H54 (cell line): ENCODE results near the gene PRSS50.
"Not testable (repeated sequence)": the region's sequence is repeated elsewhere in the genome, so short reads cannot be mapped to it uniquely, and the experiment has no call there.

Experiments used
- DNase-seq: peaks from one replicate; pipeline ENCODE4 v3.0.0; 2011; ENCODE audit warnings: low spot score, mixed read lengths; ENCODE audit not compliant: insufficient read length
- FAIRE-seq: peaks from 3 replicates; lab custom pipeline; 2011; peaks lifted over from hg19 to GRCh38; lab: Jason Lieb, UNC
- POLR2A ChIP-seq: IDR thresholded peaks from 2 replicates; pipeline ENCODE4 v1.6.1; 2011; ENCODE audit warnings: low read depth, mild to moderate bottlenecking, low read length

PRSS50 gene, protein sequence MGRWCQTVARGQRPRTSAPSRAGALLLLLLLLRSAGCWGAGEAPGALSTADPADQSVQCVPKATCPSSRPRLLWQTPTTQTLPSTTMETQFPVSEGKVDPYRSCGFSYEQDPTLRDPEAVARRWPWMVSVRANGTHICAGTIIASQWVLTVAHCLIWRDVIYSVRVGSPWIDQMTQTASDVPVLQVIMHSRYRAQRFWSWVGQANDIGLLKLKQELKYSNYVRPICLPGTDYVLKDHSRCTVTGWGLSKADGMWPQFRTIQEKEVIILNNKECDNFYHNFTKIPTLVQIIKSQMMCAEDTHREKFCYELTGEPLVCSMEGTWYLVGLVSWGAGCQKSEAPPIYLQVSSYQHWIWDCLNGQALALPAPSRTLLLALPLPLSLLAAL

DNA sequence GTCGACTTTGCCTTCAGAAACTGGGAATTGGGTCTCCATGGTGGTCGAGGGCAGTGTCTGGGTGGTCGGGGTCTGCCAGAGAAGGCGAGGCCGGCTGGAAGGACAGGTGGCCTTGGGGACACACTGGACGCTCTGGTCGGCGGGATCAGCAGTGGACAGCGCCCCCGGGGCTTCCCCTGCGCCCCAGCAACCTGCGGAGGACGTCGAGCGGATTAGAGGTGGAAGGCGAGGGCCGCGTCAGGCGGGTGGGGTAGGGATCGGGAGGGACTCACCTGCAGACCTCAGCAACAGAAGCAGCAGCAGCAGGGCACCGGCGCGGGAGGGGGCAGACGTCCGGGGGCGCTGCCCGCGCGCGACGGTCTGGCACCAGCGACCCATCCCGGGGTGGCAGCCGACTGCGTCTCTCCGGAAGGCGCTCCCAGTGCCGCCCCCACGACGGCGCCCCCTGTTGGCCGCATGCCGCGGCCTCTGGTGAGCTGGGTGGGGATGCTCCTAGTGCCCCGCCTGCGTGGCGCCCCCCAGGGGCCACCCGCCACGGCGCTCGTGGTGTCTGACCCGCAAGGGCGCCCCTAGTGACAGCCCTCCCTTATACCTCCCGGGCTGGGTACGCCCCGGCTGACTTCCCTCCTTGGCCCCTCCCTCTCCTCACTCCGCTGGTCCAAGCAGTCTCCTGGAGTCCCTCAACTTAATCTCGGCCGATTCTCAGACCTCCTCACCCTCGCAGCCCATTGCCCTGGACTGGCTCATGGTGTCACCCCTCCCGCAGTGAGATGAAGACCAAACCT is at the start of gene PRSS50:
Gene PRSS50 (minus strand): TSS at position 423 of the 785 bp plus-strand sequence. CDS start 45 bp downstream, at position 378.
- no peak for TF ChIP-seq POLR2A
- DNase-seq (no peak), FAIRE-seq (no peak)

DNA sequence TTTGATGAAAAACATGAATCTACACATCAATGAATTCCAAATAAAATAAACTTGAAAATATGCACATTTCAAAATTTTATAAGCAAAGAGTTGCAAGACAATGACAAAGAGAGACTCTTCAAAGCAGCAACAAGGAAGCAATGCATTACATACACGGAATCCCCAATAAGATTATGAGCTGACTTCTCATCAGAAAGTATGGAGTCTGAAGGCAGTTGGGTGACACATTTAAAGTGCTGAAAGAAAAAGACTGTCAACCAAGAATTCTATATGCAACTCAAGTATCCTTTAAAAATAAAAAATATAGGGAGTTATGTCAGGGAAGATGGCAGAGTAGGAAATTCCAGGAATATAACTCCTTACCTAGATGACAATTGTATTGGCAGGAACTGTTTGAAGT is 46.5 kb upstream of the PRSS50 start:
- FAIRE-seq (no peak), DNase-seq (no peak)
- TF ChIP-seq POLR2A = no peak

DNA sequence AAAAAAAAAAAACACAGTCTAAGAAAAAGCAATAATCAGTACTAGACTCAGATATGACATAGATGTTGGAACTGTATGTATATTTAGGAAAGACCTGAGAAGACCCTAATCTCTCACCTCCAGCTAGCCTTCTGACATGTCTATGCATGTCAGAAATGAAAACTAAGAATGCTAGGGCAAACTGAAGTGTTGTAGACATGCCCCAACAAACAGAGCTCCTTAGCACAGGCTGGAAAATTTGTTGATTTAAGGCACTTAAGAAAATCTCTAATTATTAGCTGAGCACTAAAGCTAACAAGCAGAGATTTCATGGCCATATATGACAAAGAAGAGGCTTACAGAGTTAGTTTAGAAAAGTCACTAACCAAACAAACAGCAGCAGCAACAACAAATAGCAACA is 45.5 kb upstream of the PRSS50 start:
- TF ChIP-seq POLR2A = no peak
- DNase-seq (no peak), FAIRE-seq (no peak)

DNA sequence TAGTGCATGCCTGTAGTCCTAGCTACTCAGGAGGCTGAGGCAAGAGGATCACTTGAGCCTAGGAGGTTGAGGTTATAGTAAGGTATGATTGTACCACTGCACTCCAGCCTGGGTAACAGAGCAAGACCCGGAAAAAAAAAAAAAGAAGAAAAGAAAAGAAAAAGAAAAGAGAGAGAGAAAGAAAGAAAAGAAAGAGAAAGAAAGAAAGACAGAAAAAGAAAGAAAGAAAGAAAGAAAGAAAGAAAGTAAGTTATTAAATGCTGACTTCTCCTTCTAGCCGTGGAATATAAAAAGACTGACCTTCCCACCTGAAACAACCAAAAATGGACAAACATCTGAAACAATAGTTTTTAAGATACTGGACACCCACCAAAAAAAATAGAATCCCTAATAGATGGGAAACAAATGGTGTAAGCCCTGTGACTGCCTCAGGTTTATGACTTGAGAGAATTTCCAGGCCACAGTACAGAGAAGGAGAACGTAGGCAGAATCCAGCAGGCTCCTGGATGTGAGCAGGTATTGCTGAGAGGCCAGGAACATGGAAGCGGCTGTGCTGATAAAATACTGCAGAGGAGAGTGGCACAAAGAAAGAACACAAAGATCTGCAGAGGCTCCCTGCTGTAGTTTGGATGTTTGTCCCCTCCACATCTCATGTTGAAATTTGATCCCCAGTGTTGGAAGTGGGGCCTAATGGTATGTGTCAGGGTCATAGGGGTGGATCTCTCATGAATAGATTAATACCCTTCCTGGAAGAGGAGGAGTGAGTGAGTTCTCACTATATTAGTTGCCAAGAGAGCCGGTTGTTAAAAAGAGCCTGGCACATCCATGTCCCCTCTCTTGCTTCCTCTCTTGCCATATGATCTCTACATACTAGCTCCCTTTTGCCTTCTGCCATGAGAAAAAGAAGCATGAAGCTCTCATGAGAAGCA is 41.8 kb upstream of the PRSS50 start:
- TF ChIP-seq POLR2A = no peak
- DNase-seq = no peak
- no peak for FAIRE-seq

DNA sequence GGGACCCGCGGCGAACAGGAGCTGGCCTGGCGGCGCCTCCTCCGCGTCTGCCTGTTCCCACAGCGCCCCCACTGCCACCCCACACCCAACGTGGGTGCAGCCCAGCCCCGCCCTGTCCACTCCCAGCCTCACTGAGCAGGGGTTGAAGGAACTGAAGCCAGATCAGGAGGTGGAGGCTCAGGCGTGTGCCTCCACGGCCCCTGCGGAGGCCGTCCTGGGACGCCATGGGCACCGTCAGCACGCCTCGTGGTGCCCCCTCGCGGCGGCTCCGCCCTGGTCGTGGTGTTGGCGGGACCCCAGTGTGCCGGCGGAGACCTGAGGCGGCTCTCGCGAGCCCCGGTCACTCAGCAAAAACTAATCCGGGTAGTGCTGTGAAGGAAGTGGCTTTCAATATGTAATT is 39.0 kb upstream of the PRSS50 start:
- no peak for FAIRE-seq
- TF ChIP-seq POLR2A = no peak
- DNase-seq = no peak

DNA sequence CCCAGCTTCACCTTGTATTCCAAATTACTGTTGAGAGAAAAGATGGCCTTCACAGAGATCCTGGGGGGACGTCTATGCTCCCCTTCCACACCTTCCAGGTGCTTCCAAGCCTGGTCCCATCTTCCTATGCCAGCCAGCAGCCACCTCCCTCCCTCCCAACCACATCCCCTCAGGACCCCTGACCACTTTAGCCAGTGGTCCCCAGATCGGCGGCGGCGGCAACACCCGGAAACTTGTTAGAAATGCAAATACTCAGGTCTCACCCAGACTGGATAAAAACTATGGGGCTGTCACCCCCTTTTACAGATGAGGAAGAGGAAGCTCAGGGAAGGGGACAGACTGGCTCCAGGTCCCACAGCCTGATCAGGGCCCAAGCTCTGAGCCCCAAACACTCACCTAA is 38.0 kb upstream of the PRSS50 start:
- DNase-seq (no peak), FAIRE-seq (no peak)
- no peak for TF ChIP-seq POLR2A

DNA sequence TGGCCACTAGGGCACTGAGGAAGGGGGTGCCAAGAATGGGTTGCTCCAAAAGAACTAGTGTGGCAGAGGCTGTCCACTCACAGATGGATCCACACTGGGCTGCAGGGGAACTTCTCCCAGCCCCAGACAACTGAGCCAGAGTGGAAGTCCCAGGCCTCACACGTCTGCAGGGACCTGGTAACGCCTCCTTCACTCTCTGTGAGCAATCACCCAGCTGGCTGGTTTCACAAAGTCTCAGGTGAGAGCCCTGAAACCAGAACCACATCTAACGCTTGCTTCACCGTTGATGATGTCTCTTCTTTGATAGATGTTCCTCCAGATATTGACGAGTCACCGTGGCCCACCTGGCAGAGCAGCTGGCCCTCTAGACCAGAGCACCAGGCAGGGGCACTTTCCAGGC is 35.5 kb upstream of the PRSS50 start:
- not testable (repeated sequence) for DNase-seq, FAIRE-seq

DNA sequence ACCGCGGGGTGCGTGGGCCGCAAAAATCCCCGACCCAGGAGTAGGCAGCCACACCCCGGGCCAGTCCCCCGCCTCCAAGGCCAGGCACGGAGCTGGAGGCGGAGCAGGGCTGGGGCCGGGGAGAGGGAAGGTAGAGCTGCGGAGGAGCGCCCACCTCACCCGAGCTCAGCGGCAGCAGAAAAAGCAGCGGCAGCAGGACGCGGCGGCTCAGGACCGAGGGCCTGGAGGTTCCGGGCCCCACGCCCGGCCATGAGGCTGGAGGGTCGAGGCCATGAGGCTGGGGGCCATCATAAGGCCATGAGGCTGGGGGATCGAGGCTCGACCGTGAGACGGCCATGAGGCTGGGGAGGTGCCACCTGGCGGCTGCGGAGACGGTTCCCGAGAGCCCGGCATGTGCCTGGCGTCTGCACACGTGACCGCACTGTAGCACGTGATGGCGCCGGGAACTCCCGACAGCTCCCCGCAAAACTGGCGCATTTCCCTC is 32.9 kb upstream of the PRSS50 start:
- no peak for TF ChIP-seq POLR2A
- DNase-seq = no peak
- FAIRE-seq = no peak

DNA sequence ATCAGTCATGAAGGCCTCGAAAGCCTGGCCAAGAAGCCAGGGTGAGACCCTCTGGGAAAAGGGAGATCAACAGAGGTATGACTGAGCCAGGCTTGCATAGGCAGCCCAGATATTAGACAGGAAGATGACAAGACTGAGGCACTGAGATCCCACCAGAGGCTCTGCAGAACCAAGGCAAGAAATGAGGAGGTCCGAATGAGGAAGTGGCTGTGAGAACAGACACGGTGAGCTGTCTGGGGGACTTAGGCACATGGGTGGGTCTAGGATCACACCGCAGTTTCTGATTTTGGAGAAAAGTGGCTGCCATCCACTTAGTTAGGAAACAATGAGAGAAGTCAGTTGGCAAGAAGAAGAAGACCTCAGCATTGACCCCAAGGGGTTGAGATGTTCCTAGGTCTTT is 31.5 kb upstream of the PRSS50 start:
- TF ChIP-seq POLR2A = no peak
- DNase-seq (no peak), FAIRE-seq (no peak)

DNA sequence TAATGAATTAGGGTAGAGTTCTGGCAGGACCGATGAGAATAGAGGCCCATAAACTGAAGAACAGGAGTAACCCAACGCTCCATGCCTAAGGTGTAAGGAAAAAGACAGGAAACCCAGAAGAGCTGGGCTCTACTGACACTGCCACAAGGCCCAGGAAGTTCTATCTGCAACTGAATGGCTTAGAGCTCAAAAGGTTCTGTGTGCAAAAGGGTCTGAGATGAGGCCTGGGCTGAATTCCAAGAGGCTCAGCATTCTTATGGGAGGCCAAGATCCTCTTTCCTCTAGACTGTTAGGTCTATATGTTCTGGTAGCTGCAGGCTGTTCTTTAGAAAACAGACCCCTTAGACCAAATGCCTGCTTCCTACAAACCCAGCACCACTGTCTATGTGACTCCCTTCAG is 30.5 kb upstream of the PRSS50 start:
- no peak for TF ChIP-seq POLR2A
- DNase-seq (no peak), FAIRE-seq (no peak)

DNA sequence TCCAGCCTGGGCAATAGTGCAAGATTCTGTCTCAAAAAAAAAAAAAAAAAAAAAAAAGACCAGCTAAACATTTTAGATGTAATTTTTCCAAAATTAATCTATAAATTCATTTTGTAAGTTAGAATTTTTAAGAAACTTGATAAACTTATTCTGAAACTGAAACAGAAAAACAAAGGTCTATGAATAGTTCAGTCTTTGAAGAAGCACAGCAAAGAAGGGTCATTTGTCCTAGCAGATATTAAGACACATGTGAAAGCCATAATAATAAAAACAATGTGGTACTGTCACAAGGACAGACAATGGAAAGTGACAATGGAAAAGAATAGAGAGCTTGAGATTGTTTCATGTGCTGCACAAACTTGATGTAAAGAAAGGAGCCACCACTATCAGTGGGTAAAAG is 29.0 kb upstream of the PRSS50 start:
- TF ChIP-seq POLR2A = no peak
- no peak for FAIRE-seq
- DNase-seq = no peak

DNA sequence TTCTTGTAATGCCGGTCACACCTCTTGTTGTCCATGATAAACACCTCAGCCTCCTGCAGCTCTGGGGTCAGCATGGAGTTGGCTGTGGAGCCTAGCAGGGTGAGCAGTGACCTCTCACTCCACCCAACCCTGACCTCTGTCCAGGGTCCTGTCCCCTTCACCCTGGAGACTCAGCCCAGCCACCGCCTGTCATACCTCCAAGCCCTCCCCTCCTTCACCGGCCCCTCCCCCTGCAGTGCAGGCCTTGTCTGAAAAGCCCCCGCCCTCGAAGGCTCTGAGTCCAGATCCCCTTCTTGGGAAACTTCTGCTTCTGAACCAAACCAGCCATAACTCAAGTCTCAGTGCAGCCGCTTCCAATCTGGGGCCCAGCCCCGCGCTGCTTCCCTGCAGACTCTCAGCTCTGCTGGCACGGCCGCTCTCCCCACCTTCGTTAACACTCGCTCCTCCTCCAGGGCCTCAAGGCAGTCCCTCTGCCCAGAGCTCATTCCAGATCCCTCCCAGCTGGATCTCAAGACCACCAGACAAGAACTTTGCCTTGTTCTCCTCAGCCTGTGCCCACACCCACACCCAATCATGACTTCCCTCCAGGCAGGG is 25.4 kb upstream of the PRSS50 start:
- FAIRE-seq = no peak
- no peak for DNase-seq
- TF ChIP-seq POLR2A = no peak

DNA sequence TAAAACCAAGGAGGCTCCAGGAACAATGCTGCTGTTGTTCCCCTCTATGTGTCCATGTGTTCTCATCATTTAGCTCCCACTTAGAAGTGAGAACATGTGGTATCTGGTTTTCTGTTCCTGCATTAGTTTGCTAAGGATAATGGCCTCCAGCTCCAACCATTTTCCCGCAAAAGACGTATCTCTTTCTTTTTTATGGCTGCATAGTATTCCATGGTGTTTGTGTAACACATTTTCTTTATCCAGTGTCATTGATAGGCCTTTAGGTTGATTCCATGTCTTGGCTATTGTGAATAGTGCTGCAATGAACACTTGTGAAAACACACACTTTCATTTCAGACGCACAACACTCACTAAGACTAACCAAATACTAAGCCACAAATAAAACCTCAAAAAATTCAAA is 21.9 kb upstream of the PRSS50 start:
- DNase-seq, FAIRE-seq: not testable (repeated sequence)
